ENCODE data around the gene HOXA5. TPM values are rescaled to one million over a fixed set of nuclear protein-coding genes. Genes with fewer than 3 reads are reported as not detected.

The HOXA5 gene
- total RNA-seq, 4 donors from 2014 or later, result 3.6 to 8.2 (median 6.8) TPM

GRCh38 chr7:27183682-27184336 is 40.3 kb upstream of the HOXA5 start:
- peaks cover 31 to 65% (median 47%) of the 10 kb centered on the region in 3 donors for H3K4me1 ChIP-seq
- no peak for DNase-seq
- intact Hi-C loops (cut with DNase I), result no loop called here
- WGBS, 2 donors, result 6 to 12% methylated on average over 27 to 29 of the region's 30 CpGs
- H3K4me3 ChIP-seq, result peak overlapping the region; percentile 20 to 66 (median 33)
- TF ChIP-seq CTCF (IDR thresholded peaks at IDR 0.05) (no peak), POLR2A (IDR thresholded peaks at IDR 0.05) (no peak)
- H3K27ac ChIP-seq, result no peak overlapping the region
- H3K36me3 ChIP-seq, result no peaks in the 10 kb centered on the region
- H3K9me3 ChIP-seq, result no peaks in the 10 kb centered on the region
- H3K27me3 ChIP-seq, result peaks cover 51 to 100% (median 87%) of the 10 kb centered on the region in 4 donors

GRCh38 chr7:27182861-27183681 is 39.6 kb upstream of the HOXA5 start:
- H3K4me3 ChIP-seq, result no peak overlapping the region
- H3K27me3 ChIP-seq, result peaks cover 47 to 100% (median 83%) of the 10 kb centered on the region in 4 donors
- H3K9me3 ChIP-seq, result no peaks in the 10 kb centered on the region
- no peak overlapping the region for H3K27ac ChIP-seq
- H3K36me3 ChIP-seq, result no peaks in the 10 kb centered on the region
- intact Hi-C loops (cut with DNase I), result no loop called here
- H3K4me1 ChIP-seq, result peaks cover 27 to 57% (median 39%) of the 10 kb centered on the region in 3 donors
- no peak for TF ChIP-seq CTCF (IDR thresholded peaks at IDR 0.05)
- TF ChIP-seq POLR2A (IDR thresholded peaks at IDR 0.05), result no peak
- DNase-seq, result no peak
- 30 to 33% methylated on average over 9 to 13 of the region's 39 CpGs for WGBS, 2 donors

GRCh38 chr7:27182285-27182841 is 38.9 kb upstream of the HOXA5 start:
- TF ChIP-seq CTCF (IDR thresholded peaks at IDR 0.05) (no peak), POLR2A (IDR thresholded peaks at IDR 0.05) (no peak)
- no peaks in the 10 kb centered on the region for H3K36me3 ChIP-seq
- intact Hi-C loops (cut with DNase I), result no loop called here
- no peak overlapping the region for H3K4me3 ChIP-seq
- no peak for DNase-seq
- H3K9me3 ChIP-seq, result no peaks in the 10 kb centered on the region
- WGBS, 2 donors, result 43 to 57% methylated on average over 3 to 4 of the region's 4 CpGs
- peaks cover 27 to 51% (median 33%) of the 10 kb centered on the region in 3 donors for H3K4me1 ChIP-seq
- H3K27ac ChIP-seq, result no peak overlapping the region
- peaks cover 39 to 100% (median 76%) of the 10 kb centered on the region in 4 donors for H3K27me3 ChIP-seq

- TF ChIP-seq POLR2A (IDR thresholded peaks at IDR 0.05), result no peak
- no peak for TF ChIP-seq CTCF (IDR thresholded peaks at IDR 0.05)
Measured at GRCh38 chr7:27181795-27182275, 38.4 kb upstream of the HOXA5 start.

More at GRCh38 chr7:27181795-27182275, 38.4 kb upstream of the HOXA5 start:
- H3K36me3 ChIP-seq, result no peaks in the 10 kb centered on the region
- H3K4me3 ChIP-seq, result no peak overlapping the region
- WGBS, 2 donors, result 65 to 70% methylated on average over 3 of the region's 4 CpGs
- no peaks in the 10 kb centered on the region for H3K9me3 ChIP-seq
- intact Hi-C loops (cut with DNase I), result no loop called here
- DNase-seq, result no peak
- H3K27me3 ChIP-seq, result peaks cover 37 to 100% (median 71%) of the 10 kb centered on the region in 4 donors
- H3K27ac ChIP-seq, result no peak overlapping the region
- H3K4me1 ChIP-seq, result peaks cover 27 to 51% (median 33%) of the 10 kb centered on the region in 3 donors
